Measurements from ENCODE around the gene SLC10A7.
"Not testable (repeated sequence)": the region's sequence is repeated elsewhere in the genome, so short reads cannot be mapped to it uniquely, and the experiment has no call there.

The SLC10A7 gene

DNA sequence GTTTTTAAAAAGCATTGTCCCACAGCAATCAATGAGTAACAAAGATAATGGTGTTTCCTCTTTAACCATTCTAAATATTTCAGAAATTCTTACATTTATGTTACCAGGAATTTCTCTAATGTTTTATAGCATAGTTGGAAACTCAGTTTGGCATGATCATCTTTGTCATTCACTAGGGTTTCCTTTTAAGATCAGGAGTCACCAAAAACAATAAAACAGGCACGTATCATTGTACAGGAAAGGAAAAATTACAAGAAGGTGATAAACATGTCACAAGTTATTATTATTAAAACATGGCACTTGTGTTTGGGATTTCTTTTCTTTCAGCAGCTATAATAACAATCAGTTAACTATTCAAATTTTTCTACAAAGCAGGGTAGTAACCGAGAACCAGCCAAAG, 84.0 kb downstream of the SLC10A7 start:
- DNase-seq: no peak

DNA sequence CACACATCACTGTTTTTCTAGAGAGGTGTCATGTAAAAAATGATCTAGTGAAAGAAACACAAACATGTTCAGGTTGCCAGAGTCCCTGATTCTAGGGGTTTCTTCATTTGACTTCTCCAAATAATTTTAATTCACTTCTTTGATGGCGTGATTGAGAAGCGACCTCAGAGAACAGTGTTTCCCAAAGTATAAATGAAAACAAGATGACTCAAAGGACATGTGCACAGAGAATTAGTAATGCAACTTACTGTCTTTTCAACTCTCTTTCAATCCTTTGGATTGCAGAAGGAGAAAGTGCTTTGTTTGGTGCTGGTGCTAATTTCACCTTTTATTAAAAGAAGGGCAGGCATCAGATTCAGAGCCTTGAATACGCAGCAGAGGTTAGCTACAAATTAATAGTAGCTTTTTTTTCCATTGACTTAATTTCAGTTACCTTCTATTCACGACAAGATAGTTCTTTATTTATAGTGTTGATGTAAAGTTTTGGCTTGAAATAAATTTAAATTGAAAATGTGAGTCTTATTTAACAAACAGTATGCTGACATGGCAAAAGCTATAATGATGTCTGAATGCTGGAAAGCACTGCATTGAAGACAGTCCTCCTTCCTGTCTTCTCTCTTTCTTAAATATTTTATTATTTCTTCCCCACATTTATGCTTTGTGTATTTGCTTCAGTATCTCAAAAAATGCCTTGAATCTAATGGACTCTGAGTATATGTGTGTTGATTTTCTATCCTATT, 85.1 kb downstream of the SLC10A7 start:
- DNase-seq: no peak

DNA sequence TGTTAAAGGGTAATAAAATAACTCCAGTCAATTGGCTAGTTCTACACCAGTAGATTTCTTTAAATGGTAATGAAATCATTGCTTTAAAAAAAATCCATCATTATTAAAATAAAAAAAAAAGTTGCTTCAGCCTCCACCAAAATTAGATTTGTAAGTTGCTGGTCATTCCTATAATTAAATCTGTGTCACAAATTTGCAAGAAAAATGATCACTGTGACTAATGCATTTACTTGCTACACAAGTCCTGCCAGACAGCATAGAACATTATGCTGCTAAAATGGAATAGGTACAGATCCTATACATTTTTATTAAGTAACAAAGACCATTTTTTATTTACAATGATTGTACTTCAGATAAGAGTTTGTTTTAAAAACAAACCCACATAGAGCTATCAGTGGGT, 85.8 kb downstream of the SLC10A7 start:
- DNase-seq: no peak

DNA sequence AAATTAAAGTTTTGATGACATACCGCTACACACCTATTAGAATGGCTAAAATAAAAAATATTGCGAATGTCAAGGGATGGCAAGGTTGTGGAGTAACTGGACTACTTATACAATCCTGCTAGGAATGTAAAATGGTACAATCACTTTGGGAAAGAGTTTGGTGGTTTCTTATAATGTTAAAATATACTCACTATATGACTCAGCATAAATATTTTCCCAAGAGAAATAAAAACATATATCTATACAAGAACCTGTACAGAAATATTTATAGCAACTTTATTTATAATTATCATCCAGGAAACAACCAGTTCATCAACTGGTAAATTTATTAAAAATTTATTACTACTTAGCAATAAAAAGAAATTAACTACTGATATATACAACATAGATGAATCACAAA, 89.7 kb downstream of the SLC10A7 start:
- DNase-seq: no peak

DNA sequence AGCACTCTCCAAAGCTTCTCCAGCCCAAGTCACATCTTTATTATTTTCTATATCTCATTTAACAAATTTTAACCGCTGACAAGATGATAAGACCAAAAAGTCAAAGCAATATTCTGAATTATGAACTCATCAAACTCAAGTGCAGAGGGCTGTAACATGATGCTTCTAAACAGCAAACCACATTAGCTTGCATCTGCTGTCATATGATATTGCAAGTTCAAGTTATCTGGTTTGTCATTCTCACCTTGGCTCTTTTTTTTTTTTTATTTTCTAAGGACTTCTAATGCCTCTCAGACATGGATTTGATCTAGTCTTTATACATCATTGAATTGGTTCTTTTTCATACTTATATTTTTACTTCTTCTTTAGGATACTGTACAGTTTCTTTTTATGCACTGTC, 93.4 kb downstream of the SLC10A7 start:
- no peak for DNase-seq

DNA sequence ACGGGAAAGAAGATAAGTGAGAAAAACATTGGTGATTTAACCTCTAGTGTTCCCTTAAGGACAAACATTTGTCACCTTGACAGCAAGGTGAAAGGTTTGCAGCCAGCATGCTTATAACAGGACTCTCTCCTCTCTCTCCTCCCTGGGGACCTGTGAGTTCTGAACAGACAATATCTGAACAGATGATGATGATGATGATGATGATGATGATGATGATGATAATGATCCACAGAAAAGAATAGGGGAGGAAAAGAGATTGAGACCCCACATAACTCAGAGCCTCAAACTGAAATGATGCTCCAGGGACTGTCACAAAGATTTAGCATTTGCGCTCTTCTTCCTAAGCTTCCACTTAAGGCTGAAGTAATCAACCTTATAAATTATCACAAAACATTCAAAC, 103.9 kb downstream of the SLC10A7 start:
- DNase-seq: no peak

DNA sequence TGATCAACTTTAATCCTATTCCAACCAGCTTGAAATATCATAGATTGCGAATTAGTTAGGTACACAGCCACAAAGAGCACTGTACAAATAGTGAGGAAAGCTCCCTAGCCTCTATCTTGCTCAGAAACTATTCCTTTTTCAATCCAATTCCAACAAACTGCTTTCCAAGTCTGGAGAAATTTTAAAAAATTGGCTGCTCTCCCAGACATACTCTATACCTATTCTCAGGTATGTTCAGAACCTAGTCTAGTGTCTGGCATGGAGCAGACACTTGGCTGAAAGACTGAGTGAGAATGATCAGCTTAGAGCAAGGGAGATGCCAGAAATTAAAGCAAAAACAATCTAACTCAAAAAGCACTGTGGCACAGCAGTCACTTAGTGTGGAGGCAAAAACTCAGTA, 105.9 kb downstream of the SLC10A7 start:
- DNase-seq: no peak

DNA sequence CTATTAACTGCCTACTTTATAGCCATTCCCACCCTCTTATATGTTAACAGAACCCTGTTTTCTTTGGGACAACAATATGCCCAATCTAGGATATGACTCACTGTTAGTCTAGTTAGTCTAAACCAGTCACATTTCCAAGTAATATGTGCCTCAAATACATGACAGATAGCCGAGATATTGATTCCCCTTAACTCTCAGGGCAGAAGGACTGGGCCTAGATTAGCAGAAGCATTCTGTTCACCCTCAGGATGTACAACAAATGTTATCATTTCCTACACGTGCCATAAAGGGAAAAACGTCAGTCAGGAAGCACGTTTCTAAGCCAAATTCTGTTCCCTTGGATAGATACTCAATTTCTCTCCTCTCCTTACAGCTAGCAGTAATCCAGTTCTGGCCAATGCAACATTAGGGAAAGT, 114.1 kb downstream of the SLC10A7 start:
- no peak for DNase-seq

DNA sequence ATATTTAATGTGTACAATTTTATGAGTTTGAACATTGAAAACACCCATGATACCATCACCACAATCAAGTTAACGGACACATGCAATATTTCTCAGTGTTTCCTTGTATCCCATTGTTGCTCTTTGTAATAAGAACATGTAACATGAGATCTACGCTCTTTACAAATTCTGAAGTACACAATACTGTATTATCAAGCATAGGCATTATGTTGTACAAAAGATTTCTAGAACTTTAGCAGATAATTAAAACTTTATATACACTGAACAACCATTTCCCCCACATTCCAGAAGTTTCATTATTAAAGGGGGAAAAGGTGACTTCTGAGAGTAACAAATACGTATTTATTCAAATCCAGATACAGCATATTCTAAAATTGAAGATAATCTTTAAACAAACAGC, 114.5 kb downstream of the SLC10A7 start:
- DNase-seq: no peak

DNA sequence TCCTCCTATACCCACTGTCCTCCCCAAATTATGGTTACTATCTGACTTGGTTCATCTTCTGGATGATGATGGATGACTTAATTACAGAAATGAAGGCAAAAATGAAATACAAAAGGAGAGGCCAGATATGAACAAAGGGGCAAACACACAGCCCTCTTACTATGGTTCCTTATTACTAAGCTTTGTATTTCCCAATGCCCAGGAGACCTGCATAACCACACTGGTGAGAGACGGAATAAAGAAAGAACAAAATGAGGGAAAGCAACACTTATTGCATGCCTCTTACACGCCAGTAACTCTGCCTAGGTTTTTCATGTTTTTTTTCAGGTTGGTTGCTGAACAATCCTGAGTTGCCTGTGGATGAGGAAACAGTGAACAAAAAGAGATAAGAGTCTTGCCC, 120.5 kb downstream of the SLC10A7 start:
- no peak for DNase-seq

DNA sequence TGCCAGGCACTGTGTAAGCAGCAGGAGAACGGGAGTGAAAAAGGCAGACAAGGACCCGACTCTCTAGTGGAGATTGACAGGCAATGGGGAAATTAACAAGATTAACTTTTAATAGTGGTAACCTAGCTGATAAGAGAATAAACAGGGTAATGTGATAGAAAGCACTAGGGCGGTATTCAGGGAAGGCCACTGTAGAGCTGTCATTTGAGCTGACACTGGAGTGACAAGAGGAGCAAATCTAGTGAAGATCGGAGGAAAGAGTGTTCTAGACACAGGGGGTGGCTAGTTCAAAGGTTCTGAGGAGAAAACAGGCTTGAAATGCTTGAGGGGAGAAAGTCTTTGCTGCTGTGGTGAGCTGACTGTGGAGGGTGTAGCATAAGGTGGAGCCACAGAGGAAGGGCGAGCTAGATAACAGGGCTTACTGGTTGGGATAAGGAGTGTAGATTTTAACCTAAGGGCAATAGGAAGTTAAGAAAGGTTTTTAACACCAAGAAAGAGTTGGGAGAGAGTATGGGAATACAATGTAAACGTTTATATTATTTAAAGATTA, 122.8 kb downstream of the SLC10A7 start:
- no peak for DNase-seq

DNA sequence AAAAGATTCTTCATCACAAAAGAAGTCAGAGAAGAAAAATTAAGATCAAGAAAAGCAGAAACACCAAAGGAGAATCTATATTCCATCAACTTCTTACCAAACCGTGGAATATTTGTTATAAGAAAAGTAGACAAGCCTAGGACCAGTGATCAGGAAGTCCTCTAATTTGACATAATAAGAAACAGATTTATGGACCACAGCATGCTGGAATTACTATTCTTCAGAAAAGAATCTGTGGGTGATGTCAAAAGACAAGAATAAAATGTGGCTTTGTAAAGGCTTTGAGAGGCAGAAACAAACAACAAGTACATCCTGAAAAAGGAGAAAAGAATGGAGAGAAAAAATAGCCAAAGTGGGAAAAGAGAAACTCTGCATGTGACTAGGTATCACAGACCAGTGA, 123.3 kb downstream of the SLC10A7 start:
- no peak for DNase-seq

DNA sequence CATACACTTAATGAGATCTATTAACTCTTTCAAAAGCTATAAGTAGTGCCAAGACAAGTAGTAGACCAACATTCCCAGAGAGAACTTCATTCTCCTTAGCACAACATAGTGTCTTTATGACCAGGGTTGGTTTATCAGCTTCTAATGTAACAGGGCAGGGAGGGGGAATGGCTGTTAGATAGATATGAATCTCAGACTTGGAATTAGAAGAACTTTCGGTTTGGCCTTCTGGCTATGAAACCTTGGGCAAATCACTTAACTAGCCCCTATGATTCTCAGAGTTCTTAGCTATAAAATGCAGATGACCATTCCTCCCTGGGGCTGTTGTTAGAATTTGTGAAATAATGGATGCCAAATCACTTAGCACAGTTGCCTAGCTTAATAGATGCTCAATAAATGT, 132.2 kb downstream of the SLC10A7 start:
- no peak for DNase-seq

DNA sequence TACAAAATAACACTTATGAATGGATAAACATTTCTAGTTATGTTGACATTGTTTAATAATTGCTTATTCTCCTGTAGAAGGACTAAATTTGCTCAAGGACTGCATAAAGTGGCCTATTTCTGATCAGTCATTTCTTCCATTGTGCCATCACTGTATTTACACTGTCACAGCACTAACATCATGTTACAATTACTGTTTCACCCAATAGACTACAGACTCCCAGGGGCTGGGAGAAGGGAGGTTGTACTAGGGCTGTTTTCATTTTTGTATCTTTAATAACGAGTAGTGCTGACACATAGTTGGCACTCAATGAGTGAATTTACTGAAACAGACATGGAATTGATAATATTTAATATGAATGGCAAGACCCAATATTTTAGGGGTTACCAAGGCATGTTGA, 139.5 kb downstream of the SLC10A7 start:
- DNase-seq: no peak

DNA sequence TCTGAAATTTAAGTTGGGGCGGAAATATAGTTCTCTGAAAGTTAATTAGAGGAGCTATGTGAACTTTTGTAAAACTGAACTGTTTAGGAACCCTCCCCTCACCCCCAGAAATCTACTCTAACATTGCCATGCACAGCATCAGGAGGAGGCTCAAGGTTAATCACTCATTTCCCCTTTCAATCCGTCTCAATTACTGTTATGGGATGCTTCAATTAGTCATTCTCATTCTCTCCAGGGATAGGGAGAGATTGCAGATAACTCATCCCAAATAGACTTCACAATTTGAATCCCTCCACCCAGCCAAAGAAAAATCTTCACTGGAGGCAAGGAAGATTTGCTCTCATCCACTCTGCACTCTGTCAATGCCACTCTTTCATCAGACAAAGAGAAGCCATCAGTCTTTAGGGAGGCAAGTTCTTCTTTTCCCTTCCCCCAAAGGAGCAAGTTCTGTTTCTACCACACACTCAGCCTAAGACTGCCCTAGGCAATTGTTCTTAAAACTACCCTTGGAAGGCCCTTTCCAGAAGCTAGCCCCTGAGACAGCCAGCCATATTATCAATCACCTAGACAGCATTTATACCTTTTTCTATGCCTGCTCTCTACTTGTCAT, 140.4 kb downstream of the SLC10A7 start:
- DNase-seq: no peak

DNA sequence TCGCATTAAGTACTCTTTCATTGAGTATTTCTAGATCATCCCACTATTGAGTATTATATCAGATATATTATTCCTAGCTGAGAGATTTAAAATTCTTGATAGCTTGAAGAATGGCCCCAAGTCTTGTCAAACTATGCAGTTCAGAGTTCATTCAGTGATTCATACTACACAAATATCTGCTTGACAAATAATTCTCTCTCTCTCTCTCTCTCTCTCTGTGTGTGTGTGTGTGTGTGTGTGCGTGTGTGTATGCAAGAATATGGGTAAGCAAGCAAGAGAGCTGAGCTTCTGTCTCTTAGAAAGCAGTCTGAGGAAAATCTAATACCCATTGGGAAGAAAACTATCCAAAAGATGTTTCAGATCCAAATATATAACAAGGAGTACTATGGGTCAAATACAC, 142.0 kb downstream of the SLC10A7 start:
- DNase-seq: no peak

DNA sequence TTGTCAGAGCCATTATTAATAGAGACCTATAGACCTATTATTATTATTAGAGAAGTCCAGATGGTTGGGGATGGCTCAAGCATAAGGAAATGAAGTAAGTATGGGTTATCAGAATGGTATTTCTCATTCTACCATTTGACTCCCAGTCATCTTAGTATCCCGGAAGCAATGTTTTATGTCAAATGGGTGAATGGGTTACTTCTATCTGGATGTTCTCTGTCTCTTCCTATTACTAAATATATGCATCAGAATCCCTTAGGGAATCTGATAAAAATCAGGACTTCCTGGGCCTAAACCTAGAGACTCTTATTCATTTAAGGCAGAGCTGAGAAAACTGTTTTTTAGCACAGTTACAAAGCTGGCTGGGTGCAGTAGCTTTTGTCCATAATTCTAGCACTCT, 149.9 kb downstream of the SLC10A7 start:
- DNase-seq: no peak

DNA sequence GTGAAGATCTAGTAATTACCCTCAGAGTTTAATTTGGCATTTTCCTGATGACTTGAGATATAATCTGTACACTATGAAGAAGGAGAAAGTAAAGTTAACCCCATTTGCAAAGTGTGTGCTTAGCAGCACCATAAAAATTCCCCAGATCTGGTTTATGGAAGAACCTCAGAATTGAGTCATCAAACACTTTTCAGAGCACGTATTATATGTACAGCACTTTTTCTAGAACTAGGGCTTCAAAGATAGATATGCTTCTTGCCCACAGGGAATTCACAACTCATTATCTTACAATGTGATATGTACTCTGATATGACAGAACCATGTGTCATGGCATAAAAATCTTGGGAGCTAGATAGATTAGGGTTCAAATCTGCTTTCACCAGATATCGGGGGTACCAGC, 150.9 kb downstream of the SLC10A7 start:
- no peak for DNase-seq

DNA sequence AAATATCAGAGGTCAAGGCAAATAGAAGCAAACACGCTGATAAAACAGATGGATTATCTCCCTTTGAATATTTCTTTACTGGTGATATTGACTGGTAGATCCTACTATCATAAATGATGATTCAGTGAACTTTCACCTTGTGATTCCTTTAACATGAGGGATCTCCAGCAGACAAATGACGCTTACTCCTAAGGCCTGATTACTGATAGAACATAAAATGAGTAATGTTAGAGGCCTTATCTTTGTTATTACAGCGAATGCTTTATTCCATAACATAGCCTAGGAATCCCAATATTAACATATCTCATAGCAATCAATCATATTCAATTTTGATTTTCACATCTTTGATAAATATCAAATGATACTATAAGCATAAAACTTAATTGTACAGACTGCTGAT, 152.3 kb downstream of the SLC10A7 start:
- DNase-seq: no peak

DNA sequence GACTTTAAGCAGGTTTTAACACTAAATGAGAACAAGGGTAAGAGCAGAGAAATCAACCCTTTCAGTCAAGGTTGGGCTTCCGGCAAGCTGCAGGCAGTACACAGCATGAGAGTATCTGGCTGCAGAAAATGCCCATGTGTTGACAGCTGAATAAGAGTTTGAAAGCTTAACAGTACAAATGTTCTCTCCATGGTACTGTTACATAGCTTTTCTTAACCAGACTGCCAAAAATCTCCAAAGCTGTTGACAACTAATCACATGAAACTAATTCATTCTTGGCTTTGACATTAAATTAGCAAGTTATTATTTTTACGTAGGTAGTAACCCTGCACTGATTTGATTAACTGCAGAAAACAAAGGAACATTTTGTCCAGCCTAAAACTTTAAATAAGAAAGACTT, 153.5 kb downstream of the SLC10A7 start:
- no peak for DNase-seq

DNA sequence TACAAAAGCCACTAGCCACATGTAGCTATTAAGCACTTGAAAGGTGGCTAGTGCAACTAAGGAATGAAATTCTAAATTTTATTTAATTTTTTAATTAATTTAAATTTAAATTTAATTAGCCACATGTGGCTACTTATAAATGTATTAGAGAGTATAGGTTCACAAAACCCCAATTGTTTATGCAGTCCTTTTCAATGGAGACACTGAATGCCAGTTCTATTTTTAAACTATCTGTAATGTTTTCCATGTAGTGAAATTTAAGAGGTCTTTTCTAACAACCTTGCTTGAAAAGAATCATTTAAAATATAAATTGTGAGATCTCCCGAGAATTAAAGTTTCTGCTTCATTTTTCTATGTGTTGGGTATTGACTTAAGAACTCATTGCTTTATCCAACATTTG, 154.4 kb downstream of the SLC10A7 start:
- DNase-seq: no peak

DNA sequence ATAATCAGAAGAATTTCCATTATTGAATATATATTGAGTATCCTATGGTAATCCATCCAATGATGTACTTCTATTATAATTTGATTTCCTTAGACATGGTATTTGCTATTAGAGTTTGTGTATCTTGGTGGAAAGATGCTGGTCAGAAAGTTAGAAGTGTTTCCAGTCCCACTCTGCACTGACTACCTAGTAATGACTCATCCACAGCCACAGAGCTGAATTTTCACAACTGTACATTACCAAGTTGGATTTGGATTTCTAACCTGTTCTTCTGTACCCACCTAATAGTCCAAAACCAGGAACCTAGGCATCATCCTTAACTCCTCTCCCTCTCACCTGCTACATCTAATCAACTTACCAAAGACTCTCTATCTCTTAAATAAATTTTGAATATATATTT, 162.0 kb downstream of the SLC10A7 start:
- DNase-seq: no peak

DNA sequence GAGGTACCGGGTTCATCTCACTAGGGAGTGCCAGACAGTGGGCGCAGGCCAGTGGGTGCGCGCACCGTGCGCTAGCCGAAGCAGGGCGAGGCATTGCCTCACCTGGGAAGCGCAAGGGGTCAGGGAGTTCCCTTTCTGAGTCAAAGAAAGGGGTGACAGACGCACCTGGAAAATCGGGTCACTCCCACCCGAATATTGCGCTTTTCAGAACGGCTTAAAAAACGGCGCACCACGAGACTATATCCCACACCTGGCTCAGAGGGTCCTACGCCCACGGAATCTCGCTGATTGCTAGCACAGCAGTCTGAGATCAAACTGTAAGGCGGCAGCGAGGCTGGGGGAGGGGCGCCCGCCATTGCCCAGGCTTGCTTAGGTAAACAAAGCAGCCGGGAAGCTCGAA, 171.6 kb downstream of the SLC10A7 start:
- DNase-seq: not testable (repeated sequence)

DNA sequence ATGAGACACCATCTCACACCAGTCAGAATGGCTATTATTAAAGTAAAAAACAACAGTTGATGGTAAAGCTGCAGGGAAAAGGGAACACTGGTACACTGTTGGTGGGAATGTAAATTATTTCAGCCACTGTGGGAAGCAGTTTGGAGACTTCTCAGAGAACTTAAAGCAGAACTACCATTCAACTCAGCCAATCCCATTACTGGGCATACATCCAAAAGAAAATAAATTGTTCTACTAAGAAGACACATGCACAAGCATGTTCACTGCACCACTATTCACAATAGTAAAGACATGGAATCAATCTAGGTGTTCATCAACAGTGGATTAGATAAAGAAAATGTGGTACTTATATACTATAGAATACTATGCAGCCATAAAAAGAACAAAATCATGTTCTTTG, 172.4 kb downstream of the SLC10A7 start:
- DNase-seq: no peak

DNA sequence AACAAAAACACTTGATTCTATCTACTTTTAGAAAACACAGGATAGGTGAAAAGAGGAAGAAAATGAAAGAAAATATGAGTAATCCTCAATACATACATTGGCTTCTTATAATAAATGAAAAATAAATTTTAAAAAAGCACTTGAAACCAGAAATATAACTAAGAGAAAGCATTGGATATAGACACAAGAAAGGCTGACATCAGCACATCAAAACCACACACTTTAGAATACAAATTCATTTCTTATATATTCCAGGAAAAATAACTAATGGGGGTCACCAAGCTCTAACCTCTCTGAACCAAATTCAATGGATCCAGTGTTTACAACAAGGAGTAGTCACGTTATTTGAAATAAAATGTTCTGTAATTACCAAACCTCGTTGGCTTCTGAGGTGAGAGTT, 173.9 kb downstream of the SLC10A7 start:
- no peak for DNase-seq

Data from activated naive CD4-positive, alpha-beta T cell treated with Interleukin-2 at 50 U/mL for 16 hours (primary cell).